Measurements from ENCODE around the gene ROBO3.

DNA sequence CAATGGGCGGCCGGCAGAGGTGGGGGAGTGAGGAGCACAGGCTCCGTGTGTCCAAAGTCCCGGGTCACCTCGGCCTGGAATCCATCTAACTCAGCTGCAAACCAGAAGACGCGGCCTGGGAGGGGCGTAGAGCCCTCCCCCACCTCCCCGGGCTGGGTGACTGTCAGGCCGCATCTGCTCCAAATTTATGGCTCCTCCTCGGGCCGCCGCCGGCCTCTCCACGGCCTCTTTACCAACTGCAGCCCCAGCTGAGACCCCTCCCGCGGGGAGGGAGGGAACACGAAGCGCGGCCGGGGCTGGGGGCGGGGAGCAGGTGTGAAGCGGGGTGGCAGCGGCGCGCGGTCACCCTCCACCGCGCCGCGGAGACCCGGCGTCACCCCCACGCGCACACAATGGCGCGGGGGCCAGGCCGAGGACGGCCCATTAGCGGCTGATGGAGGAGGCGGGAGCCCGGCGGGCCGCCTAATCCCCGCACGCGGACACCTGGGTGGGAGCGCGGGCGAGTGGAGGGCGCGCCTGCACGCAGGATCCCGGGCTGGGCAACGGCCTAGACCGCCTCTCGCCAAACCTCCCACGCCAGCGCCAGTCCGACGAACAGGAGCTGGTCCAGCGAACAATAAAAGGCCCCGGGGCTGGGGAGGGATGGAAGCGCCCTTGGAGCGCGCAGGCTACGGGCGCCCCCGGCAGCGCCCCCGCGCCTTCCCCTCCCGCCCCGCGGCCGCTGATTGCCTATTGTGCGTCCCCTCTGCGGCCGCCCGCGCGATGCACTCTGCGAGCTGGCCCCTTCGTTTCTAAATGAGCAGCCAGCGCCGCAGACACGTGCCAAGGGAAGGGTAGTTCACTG lies 25.9 kb upstream of the ROBO3 start:
- no peak for TF ChIP-seq POLR2AphosphoS5 (IDR thresholded peaks at IDR 0.05; ENCODE audit: insufficient read depth in 1 of 2, low read depth in 1 of 2)
- TF ChIP-seq, protein P1, sequence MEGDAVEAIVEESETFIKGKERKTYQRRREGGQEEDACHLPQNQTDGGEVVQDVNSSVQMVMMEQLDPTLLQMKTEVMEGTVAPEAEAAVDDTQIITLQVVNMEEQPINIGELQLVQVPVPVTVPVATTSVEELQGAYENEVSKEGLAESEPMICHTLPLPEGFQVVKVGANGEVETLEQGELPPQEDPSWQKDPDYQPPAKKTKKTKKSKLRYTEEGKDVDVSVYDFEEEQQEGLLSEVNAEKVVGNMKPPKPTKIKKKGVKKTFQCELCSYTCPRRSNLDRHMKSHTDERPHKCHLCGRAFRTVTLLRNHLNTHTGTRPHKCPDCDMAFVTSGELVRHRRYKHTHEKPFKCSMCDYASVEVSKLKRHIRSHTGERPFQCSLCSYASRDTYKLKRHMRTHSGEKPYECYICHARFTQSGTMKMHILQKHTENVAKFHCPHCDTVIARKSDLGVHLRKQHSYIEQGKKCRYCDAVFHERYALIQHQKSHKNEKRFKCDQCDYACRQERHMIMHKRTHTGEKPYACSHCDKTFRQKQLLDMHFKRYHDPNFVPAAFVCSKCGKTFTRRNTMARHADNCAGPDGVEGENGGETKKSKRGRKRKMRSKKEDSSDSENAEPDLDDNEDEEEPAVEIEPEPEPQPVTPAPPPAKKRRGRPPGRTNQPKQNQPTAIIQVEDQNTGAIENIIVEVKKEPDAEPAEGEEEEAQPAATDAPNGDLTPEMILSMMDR (IDR thresholded peaks at IDR 0.05): no peak
- no peak for TF ChIP-seq POLR2A (IDR thresholded peaks at IDR 0.05)

All from vagina (tissue), 2 donors.